Neural progenitor cell (in vitro differentiated cells): ENCODE results near the gene ARHGEF9. TPM values are rescaled to one million over a fixed set of nuclear protein-coding genes. Genes with fewer than 3 reads are reported as not detected.

Experiments used
- DNase-seq: peaks from one replicate; pipeline ENCODE4 v3.0.0-alpha.2; 2016; ENCODE audit warnings: low spot score
- H2AFZ ChIP-seq: fragments of 200-600 bp; sonication (generic); replicated peaks from 2 replicates; pipeline ENCODE4 v1.6.1; 2016; ENCODE audit warnings: antibody characterized with exemption
- H3F3A ChIP-seq: fragments of 200-600 bp; sonication (generic); 2 replicates; pipeline ENCODE4 v1.6.1; 2016; ENCODE audit warnings: antibody characterized with exemption, low read depth
- H3K27ac ChIP-seq: fragments of 200-600 bp; sonication (generic); 2 replicates; pipeline ENCODE4 v1.5.1; 2016; ENCODE audit warnings: mild to moderate bottlenecking
- H3K27me3 ChIP-seq: fragments of 200-600 bp; sonication (generic); 2 replicates; pipeline ENCODE4 v1.6.1; 2016; ENCODE audit warnings: mild to moderate bottlenecking, moderate library complexity
- H3K36me3 ChIP-seq: fragments of 200-600 bp; sonication (generic); 2 replicates; pipeline ENCODE4 v1.5.1; 2016
- H3K4me1 ChIP-seq: fragments of 200-600 bp; sonication (generic); 2 replicates; pipeline ENCODE4 v1.6.1; 2016; ENCODE audit warnings: mixed run types
- H3K4me2 ChIP-seq: fragments of 200-600 bp; sonication (generic); 2 replicates; pipeline ENCODE4 v1.6.1; 2016
- H3K4me3 ChIP-seq: fragments of 200-600 bp; sonication (generic); 2 replicates; pipeline ENCODE4 v1.5.1; 2016
- H3K79me2 ChIP-seq: fragments of 200-600 bp; sonication (generic); 2 replicates; pipeline ENCODE4 v1.6.1; 2016; ENCODE audit warnings: low read depth
- H3K9ac ChIP-seq: fragments of 200-600 bp; sonication (generic); 2 replicates; pipeline ENCODE4 v1.6.1; 2016
- H3K9me3 ChIP-seq: fragments of 200-600 bp; sonication (generic); 2 replicates; pipeline ENCODE4 v1.5.1; 2016; ENCODE audit warnings: low read depth
- H4K20me1 ChIP-seq: fragments of 200-600 bp; sonication (generic); 2 replicates; pipeline ENCODE4 v1.6.1; 2016; ENCODE audit warnings: low read depth
- H3K27ac Mint-ChIP-seq: 3 replicates; pipeline ENCODE4 v1.8.0; 2021; ENCODE audit warnings: mixed read lengths
- H3K27me3 Mint-ChIP-seq: 2 replicates; pipeline ENCODE4 v1.8.0; 2022; ENCODE audit warnings: low read depth, mild to moderate bottlenecking, inconsistent platforms, moderate library complexity, mixed read lengths; ENCODE audit not compliant: insufficient read depth
- H3K36me3 Mint-ChIP-seq: 3 replicates; pipeline ENCODE4 v1.8.0; 2021; ENCODE audit warnings: mixed read lengths
- H3K4me1 Mint-ChIP-seq: 3 replicates; pipeline ENCODE4 v1.8.0; 2021; ENCODE audit warnings: mixed read lengths
- H3K4me3 Mint-ChIP-seq: 3 replicates; pipeline ENCODE4 v1.8.0; 2021; ENCODE audit warnings: mild to moderate bottlenecking, moderate library complexity, mixed read lengths
- H3K9me3 Mint-ChIP-seq: 3 replicates; pipeline ENCODE4 v1.8.0; 2020; ENCODE audit warnings: mixed read lengths
- EZH2 ChIP-seq: fragments of 200-600 bp; sonication (generic); IDR thresholded peaks from 2 replicates; pipeline ENCODE4 v1.6.1; 2017; ENCODE audit warnings: antibody characterized with exemption, mild to moderate bottlenecking, moderate library complexity
- EZH2phosphoT487 ChIP-seq: fragments of 200-600 bp; sonication (generic); IDR thresholded peaks from 2 replicates; pipeline ENCODE4 v1.6.1; 2017; ENCODE audit warnings: antibody characterized with exemption
- total RNA-seq: library from RNA; depleted of rRNA; stranded (reverse); fragments of >200 nt; gene quantifications from 2 replicates; pipeline ENCODE4 v1.2.3, GENCODE V29; 2015; ENCODE audit warnings: low replicate concordance
- TF ChIP-seq, protein P1 (sequence below): fragments of 200-600 bp; sonication (generic); IDR thresholded peaks from 2 replicates; pipeline ENCODE4 v1.5.1; 2017; ENCODE audit warnings: antibody characterized with exemption, mild to moderate bottlenecking

The ARHGEF9 gene
- total RNA-seq, 1 donor from 2014 or later: 49.7 TPM

DNA sequence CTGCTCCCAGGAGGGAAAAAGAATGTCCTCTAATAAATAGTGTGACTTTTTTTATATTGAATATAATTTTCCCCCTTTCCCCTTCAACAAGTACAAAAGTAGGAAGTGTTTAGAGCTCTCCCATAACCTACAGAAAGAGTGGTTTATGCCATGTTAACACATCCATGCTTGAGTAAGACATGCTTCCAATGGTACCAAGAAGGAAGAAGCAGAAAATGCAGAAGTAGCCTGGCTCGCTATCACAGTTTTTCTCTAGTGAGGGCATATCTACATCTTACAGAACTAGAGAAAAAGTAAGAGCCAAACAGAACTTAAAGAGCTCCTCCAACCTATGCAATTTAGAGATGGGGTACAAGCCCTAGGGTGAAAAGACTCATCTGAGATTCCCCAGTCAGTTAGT lies 82.5 kb downstream of the ARHGEF9 start:
- H3F3A ChIP-seq: no peaks in the 10 kb centered on the region
- no peaks in the 10 kb centered on the region for H4K20me1 ChIP-seq
- no peak overlapping the region for H2AFZ ChIP-seq
- no peak for DNase-seq
- no peak overlapping the region for H3K4me3 ChIP-seq
- H3K4me2 ChIP-seq: no peak overlapping the region
- H3K79me2 ChIP-seq: no peaks in the 10 kb centered on the region
- H3K4me1 ChIP-seq: no peaks in the 10 kb centered on the region
- H3K9ac ChIP-seq: no peak overlapping the region
- no peak overlapping the region for H3K4me3 Mint-ChIP-seq
- H3K27ac Mint-ChIP-seq: no peak overlapping the region
- H3K27me3 Mint-ChIP-seq: no peaks in the 10 kb centered on the region
- TF ChIP-seq, protein P1, sequence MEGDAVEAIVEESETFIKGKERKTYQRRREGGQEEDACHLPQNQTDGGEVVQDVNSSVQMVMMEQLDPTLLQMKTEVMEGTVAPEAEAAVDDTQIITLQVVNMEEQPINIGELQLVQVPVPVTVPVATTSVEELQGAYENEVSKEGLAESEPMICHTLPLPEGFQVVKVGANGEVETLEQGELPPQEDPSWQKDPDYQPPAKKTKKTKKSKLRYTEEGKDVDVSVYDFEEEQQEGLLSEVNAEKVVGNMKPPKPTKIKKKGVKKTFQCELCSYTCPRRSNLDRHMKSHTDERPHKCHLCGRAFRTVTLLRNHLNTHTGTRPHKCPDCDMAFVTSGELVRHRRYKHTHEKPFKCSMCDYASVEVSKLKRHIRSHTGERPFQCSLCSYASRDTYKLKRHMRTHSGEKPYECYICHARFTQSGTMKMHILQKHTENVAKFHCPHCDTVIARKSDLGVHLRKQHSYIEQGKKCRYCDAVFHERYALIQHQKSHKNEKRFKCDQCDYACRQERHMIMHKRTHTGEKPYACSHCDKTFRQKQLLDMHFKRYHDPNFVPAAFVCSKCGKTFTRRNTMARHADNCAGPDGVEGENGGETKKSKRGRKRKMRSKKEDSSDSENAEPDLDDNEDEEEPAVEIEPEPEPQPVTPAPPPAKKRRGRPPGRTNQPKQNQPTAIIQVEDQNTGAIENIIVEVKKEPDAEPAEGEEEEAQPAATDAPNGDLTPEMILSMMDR: no peak
- no peak for TF ChIP-seq EZH2
- TF ChIP-seq EZH2phosphoT487: no peak
- no peaks in the 10 kb centered on the region for H3K9me3 ChIP-seq
- no peak overlapping the region for H3K27ac ChIP-seq
- no peaks in the 10 kb centered on the region for H3K4me1 Mint-ChIP-seq
- H3K36me3 Mint-ChIP-seq: peaks cover 43% of the 10 kb centered on the region
- H3K27me3 ChIP-seq: no peaks in the 10 kb centered on the region
- peaks cover 6% of the 10 kb centered on the region for H3K9me3 Mint-ChIP-seq
- H3K36me3 ChIP-seq: peaks cover 13% of the 10 kb centered on the region

DNA sequence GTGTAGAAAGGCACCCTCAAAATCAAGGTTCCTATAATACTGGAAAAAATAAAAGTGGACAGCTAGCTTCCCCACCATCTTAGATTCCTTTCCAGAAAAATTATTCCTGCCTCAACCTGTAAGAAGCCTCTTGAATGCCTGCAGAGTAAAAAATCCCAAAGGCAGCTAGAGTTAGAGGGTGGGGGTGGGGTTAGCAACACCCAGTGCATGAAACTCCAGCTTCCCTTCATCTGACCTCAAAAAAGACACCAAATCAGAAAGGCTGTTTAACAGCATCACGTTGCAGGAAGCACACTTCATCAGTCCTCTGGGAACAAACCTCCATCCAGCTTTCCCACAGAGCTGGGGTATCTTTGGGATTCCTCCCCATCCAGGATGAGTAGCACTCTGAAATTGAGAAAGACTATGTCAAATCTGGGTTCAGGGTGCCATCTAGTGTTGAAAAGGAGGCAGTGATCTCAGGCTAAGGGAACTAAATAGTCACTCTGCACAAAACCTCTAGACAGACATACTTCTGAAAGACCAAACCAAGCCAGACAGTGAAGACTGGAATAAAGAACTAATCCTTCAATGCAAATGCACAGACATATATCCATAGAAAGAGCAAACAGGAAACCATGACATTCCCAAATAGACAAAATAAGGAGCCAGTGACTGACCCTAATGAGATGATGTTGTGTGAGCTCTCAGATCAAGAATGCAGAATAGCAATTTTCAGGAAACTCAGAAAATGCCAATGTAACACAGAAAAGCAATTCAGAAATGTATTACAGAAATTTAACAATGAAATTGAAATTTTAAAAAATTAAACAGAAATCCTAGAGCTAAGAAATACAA lies 97.9 kb downstream of the ARHGEF9 start:
- H3K9me3 ChIP-seq: peaks cover 33% of the 10 kb centered on the region
- peaks cover 15% of the 10 kb centered on the region for H3K36me3 ChIP-seq
- no peaks in the 10 kb centered on the region for H3K4me1 Mint-ChIP-seq
- TF ChIP-seq EZH2 (no peak), EZH2phosphoT487 (no peak)
- TF ChIP-seq, protein P1: peak; percentile 70
- no peaks in the 10 kb centered on the region for H3K27me3 Mint-ChIP-seq
- no peak overlapping the region for H3K4me2 ChIP-seq
- H3K4me3 Mint-ChIP-seq: no peak overlapping the region
- DNase-seq: peak; percentile 51
- no peaks in the 10 kb centered on the region for H3K4me1 ChIP-seq
- no peaks in the 10 kb centered on the region for H4K20me1 ChIP-seq
- H3K36me3 Mint-ChIP-seq: peaks cover 52% of the 10 kb centered on the region
- H3K9ac ChIP-seq: no peak overlapping the region
- H2AFZ ChIP-seq: no peak overlapping the region
- peaks cover 42% of the 10 kb centered on the region for H3K79me2 ChIP-seq
- H3K27me3 ChIP-seq: no peaks in the 10 kb centered on the region
- H3F3A ChIP-seq: no peaks in the 10 kb centered on the region
- peaks cover 50% of the 10 kb centered on the region for H3K9me3 Mint-ChIP-seq
- H3K27ac Mint-ChIP-seq: no peak overlapping the region
- H3K27ac ChIP-seq: no peak overlapping the region
- H3K4me3 ChIP-seq: no peak overlapping the region

DNA sequence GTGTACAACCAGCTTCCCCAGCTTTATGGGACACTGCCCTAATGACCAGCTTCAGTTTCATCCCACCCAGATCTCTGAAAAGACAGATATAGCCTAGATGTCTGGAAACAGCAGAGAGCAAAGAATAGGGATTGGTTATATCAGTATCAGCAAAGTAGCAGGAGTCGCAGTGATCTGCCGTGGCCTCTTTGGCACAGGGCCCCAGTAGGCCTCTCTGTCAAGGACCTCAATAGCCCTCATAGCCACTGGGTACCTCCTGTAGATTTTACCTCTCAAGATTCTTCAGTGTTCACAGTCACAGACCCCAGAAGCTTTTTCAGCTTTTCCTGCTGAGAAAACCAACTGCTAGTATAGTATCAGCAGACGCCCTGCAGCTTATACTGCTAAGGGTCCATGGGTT lies 104.6 kb downstream of the ARHGEF9 start:
- Histone ChIP-seq H3K4me1 (no peaks in the 10 kb centered on the region), H3K4me2 (no peak overlapping the region), H2AFZ (no peak overlapping the region), H3K27ac (no peak overlapping the region), H3K9ac (no peak overlapping the region), H3K27me3 (no peaks in the 10 kb centered on the region), H3K36me3 (peaks cover 11% of the 10 kb centered on the region), H3K79me2 (peaks cover 24% of the 10 kb centered on the region), H3F3A (no peaks in the 10 kb centered on the region), H4K20me1 (no peaks in the 10 kb centered on the region), H3K4me3 (no peak overlapping the region), H3K9me3 (peaks cover 26% of the 10 kb centered on the region)
- TF ChIP-seq EZH2phosphoT487: no peak
- TF ChIP-seq, protein P1: no peak
- TF ChIP-seq EZH2: no peak
- Mint-ChIP-seq H3K4me3 (no peak overlapping the region), H3K27me3 (no peaks in the 10 kb centered on the region), H3K36me3 (peaks cover 38% of the 10 kb centered on the region), H3K27ac (no peak overlapping the region), H3K9me3 (peaks cover 25% of the 10 kb centered on the region), H3K4me1 (no peaks in the 10 kb centered on the region)
- no peak for DNase-seq
